Body of pancreas (tissue), 4 donors: ENCODE measurements around the gene AJAP1. TPM values are rescaled to one million over a fixed set of nuclear protein-coding genes. Genes with fewer than 3 reads are reported as not detected.

ENCODE experiments used
- ATAC-seq: fragments of 150-250 bp; one replicate; pipeline ENCODE4 v1.9.1; 2016
- DNase-seq, 4 donors: peaks; one replicate each; pipeline ENCODE4 v3.0.0-alpha.2; 2019
- H3K27ac ChIP-seq, 4 donors: fragments of 200-600 bp; sonication (generic); 1 replicate in 3 of 4; 2 replicates in 1 of 4; pipeline versions ENCODE4 v1.5.1 to v1.6.1; 2016 to 2019; ENCODE audit warnings: mild to moderate bottlenecking in 1 of 4, mixed read lengths in 1 of 4, moderate library complexity in 1 of 4
- H3K27me3 ChIP-seq, 2 donors: fragments of 200-600 bp; sonication (generic); one replicate each; pipeline ENCODE4 v1.6.0; 2016; ENCODE audit warnings: mild to moderate bottlenecking in 1 of 2
- H3K36me3 ChIP-seq, 2 donors: fragments of 200-600 bp; sonication (generic); replicated peaks in 1 of 2; 2 replicates each; pipeline ENCODE4 v1.5.1; 2016; ENCODE audit warnings: low read depth in 2 of 2; ENCODE audit not compliant: insufficient read depth in 1 of 2
- H3K4me1 ChIP-seq: fragments of 200-600 bp; sonication (generic); one replicate; pipeline ENCODE4 v1.6.0; 2016
- H3K4me3 ChIP-seq, 2 donors: fragments of 200-600 bp; sonication (generic); 1 replicate in 1 of 2; 2 replicates in 1 of 2; pipeline ENCODE4 v1.5.1; 2016 to 2019
- H3K9me3 ChIP-seq, 3 donors: fragments of 200-600 bp; sonication (generic); 1 replicate in 2 of 3; 2 replicates in 1 of 3; pipeline ENCODE4 v1.5.1; 2016
- CTCF ChIP-seq, 7 experiments: fragments of 450-650 bp in 4 of 7; fragments of 200-600 bp in 3 of 7; sonication (generic) in 3 of 7; IDR thresholded peaks; one replicate each; pipeline ENCODE4 v1.5.1; 2016 to 2019; ENCODE audit warnings: antibody characterized with exemption in 7 of 7
- POLR2A ChIP-seq, 3 donors: fragments of 450-650 bp; IDR thresholded peaks; one replicate each; pipeline ENCODE4 v1.6.1; 2016; ENCODE audit warnings: antibody characterized with exemption in 3 of 3, mild to moderate bottlenecking in 2 of 3
- WGBS, 2 donors: methylation state at CpG; one replicate each; pipeline ENCODE4 v1.1.5; 2017; 5-methylcytosine and 5-hydroxymethylcytosine counted together
- intact Hi-C: fragments of 100-400 bp; cut with DNase I; formaldehyde crosslinking; loops from one replicate; pipeline ENCODE4 v1.15.1; 2023
- total RNA-seq, 2 donors: library from RNA; depleted of rRNA; stranded (reverse); fragments of >200 nt; gene quantifications; one replicate each; pipeline ENCODE4 v1.1.0, GENCODE V29; 2016

The AJAP1 gene
- total RNA-seq, 2 donors from 2014 or later, result 0.66 to 2.9 TPM

GRCh38 chr1:4772294-4773010 is 118.0 kb downstream of the AJAP1 start:
- H3K36me3 ChIP-seq, result no peaks in the 10 kb centered on the region
- TF ChIP-seq POLR2A (IDR thresholded peaks at IDR 0.05) (no peak), CTCF (IDR thresholded peaks at IDR 0.05) (no peak)
- intact Hi-C loops, result no loop called here
- no peaks in the 10 kb centered on the region for H3K4me1 ChIP-seq
- DNase-seq (no peak), ATAC-seq (no peak)
- WGBS, 2 donors, result 75 to 77% methylated on average over 20 to 37 of the region's 37 CpGs
- H3K4me3 ChIP-seq, result no peak overlapping the region
- H3K27me3 ChIP-seq, result no peaks in the 10 kb centered on the region
- no peaks in the 10 kb centered on the region for H3K9me3 ChIP-seq
- H3K27ac ChIP-seq, result no peak overlapping the region

GRCh38 chr1:4773226-4773625 is 118.8 kb downstream of the AJAP1 start:
- ATAC-seq, result no peak
- Histone ChIP-seq H3K27me3 (no peaks in the 10 kb centered on the region), H3K27ac (no peak overlapping the region), H3K36me3 (no peaks in the 10 kb centered on the region), H3K4me1 (no peaks in the 10 kb centered on the region), H3K4me3 (no peak overlapping the region), H3K9me3 (no peaks in the 10 kb centered on the region)
- intact Hi-C loops, result no loop called here
- DNase-seq, result no peak
- TF ChIP-seq POLR2A (IDR thresholded peaks at IDR 0.05) (no peak), CTCF (IDR thresholded peaks at IDR 0.05) (no peak)
- WGBS, 2 donors, result 54 to 72% methylated on average over 7 of the region's 7 CpGs

- Histone ChIP-seq H3K4me1 (no peaks in the 10 kb centered on the region), H3K9me3 (no peaks in the 10 kb centered on the region), H3K36me3 (no peaks in the 10 kb centered on the region), H3K27ac (no peak overlapping the region), H3K4me3 (no peak overlapping the region), H3K27me3 (no peaks in the 10 kb centered on the region)
- ATAC-seq, result no peak
- TF ChIP-seq POLR2A (IDR thresholded peaks at IDR 0.05) (no peak), CTCF (IDR thresholded peaks at IDR 0.05) (no peak)
- no peak for DNase-seq
- WGBS, 2 donors, result 48 to 51% methylated on average over 5 to 9 of the region's 9 CpGs
- intact Hi-C loops, result no loop called here
Observed at GRCh38 chr1:4775506-4775905, 121.1 kb downstream of the AJAP1 start.

- H3K4me3 ChIP-seq, result no peak overlapping the region
- intact Hi-C loops, result no loop called here
- no peak overlapping the region for H3K27ac ChIP-seq
- DNase-seq, result peak in 2 of 4 donors; percentile 9 to 39
- no peaks in the 10 kb centered on the region for H3K27me3 ChIP-seq
- no peak for ATAC-seq
- WGBS, 2 donors, result 38 to 48% methylated on average over 7 of the region's 7 CpGs
- H3K4me1 ChIP-seq, result no peaks in the 10 kb centered on the region
- H3K36me3 ChIP-seq, result no peaks in the 10 kb centered on the region
- H3K9me3 ChIP-seq, result no peaks in the 10 kb centered on the region
- TF ChIP-seq POLR2A (IDR thresholded peaks at IDR 0.05) (no peak), CTCF (IDR thresholded peaks at IDR 0.05) (peak in 5 of 7 experiments; percentile 6 to 52 (median 28))
Observed at GRCh38 chr1:4778056-4778455, 123.6 kb downstream of the AJAP1 start.

- Histone ChIP-seq H3K27ac (no peak overlapping the region), H3K4me3 (no peak overlapping the region), H3K4me1 (no peaks in the 10 kb centered on the region), H3K27me3 (no peaks in the 10 kb centered on the region), H3K36me3 (no peaks in the 10 kb centered on the region), H3K9me3 (no peaks in the 10 kb centered on the region)
- 51 to 90% methylated on average over 3 to 14 of the region's 14 CpGs for WGBS, 2 donors
- no peak for DNase-seq
- intact Hi-C loops, result no loop called here
- ATAC-seq, result no peak
- TF ChIP-seq CTCF (IDR thresholded peaks at IDR 0.05), result no peak
- no peak for TF ChIP-seq POLR2A (IDR thresholded peaks at IDR 0.05)
Observed at GRCh38 chr1:4781646-4782045, 127.2 kb downstream of the AJAP1 start.
